HEK293 (cell line): ENCODE measurements around the gene TXN2.
A peak's percentile ranks its signal among the peaks of the same experiment; 100 is the strongest.
"Not testable (repeated sequence)": the region's sequence is repeated elsewhere in the genome, so short reads cannot be mapped to it uniquely, and the experiment has no call there.

Experiments used
- CTCF ChIA-PET: fragments of 350-600 bp; formaldehyde crosslinking; extraction: SDS; loops from one replicate; lab custom pipeline; 2021; ENCODE audit warnings: antibody characterized with exemption; lab: Yijun Ruan, JAX
- POLR2A ChIA-PET: fragments of 300-600 bp; formaldehyde crosslinking; extraction: SDS; loops from one replicate; lab custom pipeline; 2020; ENCODE audit warnings: antibody characterized with exemption, inconsistent platforms; lab: Yijun Ruan, JAX
- H3K27ac ChIP-seq: fragments of 200-500 bp; sonication (Bioruptor generic); 2 replicates; pipeline ENCODE4 v1.5.1; 2014; ENCODE audit warnings: low read depth, low read length, control low read depth, inconsistent platforms; ENCODE audit errors: extremely low read depth
- H3K36me3 ChIP-seq, 2 experiments: fragments of 200-500 bp in 1 of 2; sonication (Bioruptor generic) in 1 of 2; 1 replicate in 1 of 2; 2 replicates in 1 of 2; pipeline ENCODE4 v1.5.1; 2014 to 2017; ENCODE audit warnings: inconsistent platforms in 2 of 2, low read length in 2 of 2; ENCODE audit not compliant: control insufficient read depth in 2 of 2, insufficient read depth in 1 of 2
- H3K4me1 ChIP-seq: fragments of 200-500 bp; sonication (Bioruptor generic); 2 replicates; pipeline ENCODE4 v1.5.1; 2014; ENCODE audit warnings: mild to moderate bottlenecking, low read length, inconsistent platforms; ENCODE audit not compliant: control insufficient read depth, insufficient read depth
- H3K4me3 ChIP-seq: 2 replicates; pipeline ENCODE4 v1.5.1; 2011; ENCODE audit warnings: low read depth, mild to moderate bottlenecking, control low read depth, low read length, moderate library complexity
- H3K9me3 ChIP-seq: fragments of 200-500 bp; sonication (Bioruptor generic); 2 replicates; pipeline ENCODE4 v1.5.1; 2014; ENCODE audit warnings: low read depth, low read length, inconsistent platforms; ENCODE audit not compliant: control insufficient read depth, insufficient read depth
- GLI2 ChIP-seq: fragments of 450-650 bp; formaldehyde crosslinking; IDR thresholded peaks from 2 replicates; pipeline ENCODE4; 2017; ENCODE audit warnings: missing biosample characterization, missing genetic modification characterization, low read depth, borderline replicate concordance
- HOXC10 ChIP-seq: sonication (generic); formaldehyde crosslinking; IDR thresholded peaks from 2 replicates; pipeline ENCODE4 v1.8.1; 2023; ENCODE audit warnings: mild to moderate bottlenecking, missing genetic modification reagents
- MZF1 ChIP-seq: fragments of 450-650 bp; formaldehyde crosslinking; IDR thresholded peaks from 2 replicates; pipeline ENCODE4 v1.5.1; 2017; ENCODE audit warnings: missing biosample characterization, missing genetic modification characterization, borderline replicate concordance
- OSR2 ChIP-seq: fragments of 450-650 bp; formaldehyde crosslinking; IDR thresholded peaks from 2 replicates; pipeline ENCODE4 v1.5.1; 2016; ENCODE audit warnings: missing biosample characterization, missing genetic modification characterization
- ZFP37 ChIP-seq: fragments of 450-650 bp; formaldehyde crosslinking; IDR thresholded peaks from 2 replicates; pipeline ENCODE4 v1.5.1; 2016; ENCODE audit warnings: missing biosample characterization, missing genetic modification characterization
- ZNF112 ChIP-seq: fragments of 450-650 bp; formaldehyde crosslinking; IDR thresholded peaks from 2 replicates; pipeline ENCODE4 v1.5.0; 2017; ENCODE audit warnings: missing biosample characterization, missing genetic modification characterization
- ZNF114 ChIP-seq: fragments of 450-650 bp; formaldehyde crosslinking; IDR thresholded peaks from 2 replicates; pipeline ENCODE4 v1.5.0; 2017; ENCODE audit warnings: missing biosample characterization, missing genetic modification characterization
- ZNF16 ChIP-seq: fragments of 450-650 bp; formaldehyde crosslinking; IDR thresholded peaks from 2 replicates; pipeline ENCODE4 v1.5.1; 2016; ENCODE audit warnings: low read depth, missing biosample characterization, missing genetic modification characterization
- ZNF184 ChIP-seq: fragments of 450-650 bp; IDR thresholded peaks from 2 replicates; pipeline ENCODE4 v1.5.1; 2018; ENCODE audit warnings: missing biosample characterization, mild to moderate bottlenecking, missing genetic modification characterization
- ZNF223 ChIP-seq: fragments of 450-650 bp; formaldehyde crosslinking; IDR thresholded peaks from 2 replicates; pipeline ENCODE4 v1.5.1; 2016; ENCODE audit warnings: missing biosample characterization, missing genetic modification characterization
- ZNF23 ChIP-seq: fragments of 450-650 bp; formaldehyde crosslinking; IDR thresholded peaks from 2 replicates; pipeline ENCODE4 v1.5.1; 2016; ENCODE audit warnings: missing biosample characterization, missing genetic modification characterization, borderline replicate concordance
- ZNF324 ChIP-seq: fragments of 450-650 bp; formaldehyde crosslinking; IDR thresholded peaks from 2 replicates; pipeline ENCODE4 v1.5.1; 2016; ENCODE audit warnings: missing biosample characterization, missing genetic modification characterization
- ZNF394 ChIP-seq: fragments of 450-650 bp; formaldehyde crosslinking; IDR thresholded peaks from 2 replicates; pipeline ENCODE4 v1.5.1; 2016; ENCODE audit warnings: missing biosample characterization, missing genetic modification characterization, mild to moderate bottlenecking, moderate library complexity, borderline replicate concordance
- ZNF473 ChIP-seq: fragments of 450-650 bp; formaldehyde crosslinking; IDR thresholded peaks from 2 replicates; pipeline ENCODE4 v1.5.1; 2017; ENCODE audit warnings: missing biosample characterization, missing genetic modification characterization
- ZNF549 ChIP-seq: fragments of 450-650 bp; IDR thresholded peaks from 2 replicates; pipeline ENCODE4 v1.5.1; 2018; ENCODE audit warnings: missing biosample characterization, missing genetic modification characterization, mild to moderate bottlenecking, inconsistent platforms, moderate library complexity
- ZNF585B ChIP-seq: fragments of 450-650 bp; formaldehyde crosslinking; IDR thresholded peaks from 2 replicates; pipeline ENCODE4 v1.5.1; 2016; ENCODE audit warnings: missing biosample characterization, missing genetic modification characterization
- ZNF629 ChIP-seq: fragments of 450-650 bp; formaldehyde crosslinking; IDR thresholded peaks from 2 replicates; pipeline ENCODE4 v1.5.1; 2017; ENCODE audit warnings: missing biosample characterization, missing genetic modification characterization
- ZNF707 ChIP-seq: fragments of 450-650 bp; formaldehyde crosslinking; IDR thresholded peaks from 2 replicates; pipeline ENCODE4 v1.5.1; 2016; ENCODE audit warnings: missing biosample characterization, missing genetic modification characterization
- ZNF768 ChIP-seq: fragments of 450-650 bp; formaldehyde crosslinking; IDR thresholded peaks from 2 replicates; pipeline ENCODE4 v1.5.1; 2018; ENCODE audit warnings: missing biosample characterization, mild to moderate bottlenecking, missing genetic modification characterization
- ZNF777 ChIP-seq: fragments of 450-650 bp; formaldehyde crosslinking; IDR thresholded peaks from 2 replicates; pipeline ENCODE4 v1.5.1; 2017; ENCODE audit warnings: missing biosample characterization, missing genetic modification characterization, borderline replicate concordance
- ZNF791 ChIP-seq: fragments of 450-650 bp; formaldehyde crosslinking; IDR thresholded peaks from 2 replicates; pipeline ENCODE4 v1.5.1; 2016; ENCODE audit warnings: missing biosample characterization, missing genetic modification characterization
- ZNF837 ChIP-seq: fragments of 450-650 bp; formaldehyde crosslinking; IDR thresholded peaks from 2 replicates; pipeline ENCODE4 v1.5.1; 2016; ENCODE audit warnings: missing biosample characterization, missing genetic modification characterization
- TF ChIP-seq, protein P1 (sequence below): fragments of 450-650 bp; formaldehyde crosslinking; IDR thresholded peaks from 2 replicates; pipeline ENCODE4 v1.5.1; 2016; ENCODE audit warnings: missing biosample characterization, missing genetic modification characterization
- TF ChIP-seq, protein P2 (sequence below): fragments of 450-650 bp; formaldehyde crosslinking; IDR thresholded peaks from 2 replicates; pipeline ENCODE4 v1.5.1; 2016; ENCODE audit warnings: missing biosample characterization, missing genetic modification characterization

The TXN2 gene

DNA sequence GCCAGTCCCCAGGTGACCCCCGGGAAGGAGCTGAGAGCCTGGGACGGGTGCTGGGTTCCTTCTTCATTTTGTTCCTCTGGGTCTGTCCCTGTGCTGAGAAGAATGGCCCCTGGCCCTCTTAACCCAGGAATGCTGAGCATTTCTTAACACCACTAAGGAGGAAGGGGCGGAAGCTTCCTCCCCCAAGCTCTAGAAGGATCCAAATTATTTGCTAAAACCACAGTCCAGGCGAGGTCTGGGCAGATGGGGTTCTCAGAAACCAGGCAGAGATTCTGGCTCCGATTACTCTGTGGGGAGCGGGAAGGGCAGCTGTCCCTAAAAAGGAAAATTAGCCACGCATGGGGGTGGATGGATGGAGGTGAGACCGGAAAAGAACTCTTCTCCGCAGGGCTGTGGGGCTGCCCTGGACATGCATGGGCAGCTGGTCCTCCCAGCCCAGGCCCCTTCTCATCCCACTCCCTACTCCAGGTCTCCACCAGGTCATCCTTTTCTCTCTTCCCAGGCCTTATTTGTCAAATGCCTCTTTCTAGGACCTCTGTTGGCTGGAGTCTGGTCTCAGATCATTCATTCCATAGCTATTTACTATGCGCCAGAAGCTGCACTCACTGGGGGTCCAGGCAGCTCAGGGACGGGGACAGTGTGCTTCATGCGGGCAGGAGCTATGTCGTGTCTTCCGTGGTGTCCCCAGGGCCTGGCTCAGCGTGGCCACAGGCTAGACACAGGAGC, 48.7 kb downstream of the TXN2 start:
- POLR2A ChIA-PET, result interaction anchor here (0.7 to 1.5 kb wide), 6 partner anchors 19 to 61 kb away, joined by 3 to 5 read pairs (median 3); partner anchors contain the start of gene MYH9
- Histone ChIP-seq H3K27ac (peak overlapping the region; percentile 59), H3K36me3 (no peaks in the 10 kb centered on the region), H3K9me3 (no peaks in the 10 kb centered on the region), H3K4me3 (no peak overlapping the region), H3K4me1 (peaks cover 13% of the 10 kb centered on the region)
- TF ChIP-seq ZNF23 (tag by site-specific recombination) (no peak), ZNF585B (no peak), ZNF184 (tag by site-specific recombination) (peak; percentile 13; the same call in 1 of the 2 replicates), ZNF629 (tag by site-specific recombination) (no peak), HOXC10 (CRISPR knock-in tag) (no peak), ZNF324 (no peak), ZFP37 (tag by site-specific recombination) (no peak), ZNF473 (no peak), ZNF777 (no peak), ZNF223 (tag by site-specific recombination) (peak; percentile 64; the same call in 1 of the 2 replicates), MZF1 (no peak), ZNF16 (no peak), ZNF707 (tag by site-specific recombination) (no peak), ZNF394 (tag by site-specific recombination) (no peak)
- CTCF ChIA-PET, result interaction anchor here (0.6 to 1.5 kb wide), 7 partner anchors 10 to 132 kb away, joined by 3 to 5 read pairs (median 3); no protein-coding TSS in a partner anchor

DNA sequence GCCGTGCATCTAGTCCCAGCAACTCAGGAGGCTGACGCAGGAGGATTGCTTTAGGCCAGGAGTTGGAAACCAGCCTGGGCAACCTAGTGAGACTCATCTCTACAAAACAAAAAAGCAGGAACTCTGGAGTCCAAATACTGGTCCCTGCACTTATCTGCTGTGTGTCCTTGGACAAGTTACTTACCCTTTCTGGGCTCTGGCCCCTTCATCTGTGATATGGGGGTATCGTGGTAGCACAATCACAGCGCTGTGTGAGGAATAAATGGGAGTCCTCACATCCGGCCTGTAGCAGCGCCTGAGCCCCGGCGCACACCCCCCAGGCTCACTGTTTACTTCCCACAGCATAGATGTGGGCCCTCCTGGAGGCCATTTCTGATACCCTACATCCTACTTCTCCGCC, 49.5 kb downstream of the TXN2 start:
- ChIA-PET POLR2A (interaction anchor here (1.5 kb wide), 1 partner anchor 44 kb away, joined by 5 read pairs; the partner anchor contains the start of gene MYH9), CTCF (interaction anchor here (0.7 to 1.5 kb wide), 4 partner anchors 9 to 38 kb away, joined by 3 to 6 read pairs (median 4); no protein-coding TSS in a partner anchor)
- no peak overlapping the region for H3K4me3 ChIP-seq
- no peaks in the 10 kb centered on the region for H3K36me3 ChIP-seq
- H3K4me1 ChIP-seq, result peaks cover 13% of the 10 kb centered on the region
- TF ChIP-seq ZNF114 (tag by site-specific recombination) (no peak), ZNF768 (tag by site-specific recombination) (peak; percentile 78; the same call in 1 of the 2 replicates)
- H3K9me3 ChIP-seq, result no peaks in the 10 kb centered on the region
- H3K27ac ChIP-seq, result no peak overlapping the region

DNA sequence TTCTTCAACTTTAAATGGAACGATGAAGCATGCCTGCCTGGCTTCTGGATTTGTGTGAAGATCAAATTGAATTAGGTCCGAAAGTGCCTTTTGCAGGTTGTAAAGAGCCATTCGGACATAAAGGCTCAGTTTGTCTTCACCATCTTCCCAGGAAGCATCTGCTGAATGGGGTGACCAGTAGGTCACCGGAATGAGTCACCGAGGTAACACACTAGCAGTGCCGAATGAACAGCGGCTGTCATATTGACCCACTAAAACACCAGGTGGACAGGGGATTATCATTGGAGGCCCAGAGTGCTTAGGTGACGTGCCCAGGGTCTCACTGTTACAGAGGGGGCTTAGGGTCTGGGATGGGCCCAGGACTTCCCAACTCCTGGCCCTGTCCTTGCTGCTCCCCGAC, 50.6 kb downstream of the TXN2 start:
- no peak overlapping the region for H3K27ac ChIP-seq
- TF ChIP-seq GLI2, result no peak
- TF ChIP-seq ZNF112 (tag by site-specific recombination), result no peak
- TF ChIP-seq, protein P1, sequence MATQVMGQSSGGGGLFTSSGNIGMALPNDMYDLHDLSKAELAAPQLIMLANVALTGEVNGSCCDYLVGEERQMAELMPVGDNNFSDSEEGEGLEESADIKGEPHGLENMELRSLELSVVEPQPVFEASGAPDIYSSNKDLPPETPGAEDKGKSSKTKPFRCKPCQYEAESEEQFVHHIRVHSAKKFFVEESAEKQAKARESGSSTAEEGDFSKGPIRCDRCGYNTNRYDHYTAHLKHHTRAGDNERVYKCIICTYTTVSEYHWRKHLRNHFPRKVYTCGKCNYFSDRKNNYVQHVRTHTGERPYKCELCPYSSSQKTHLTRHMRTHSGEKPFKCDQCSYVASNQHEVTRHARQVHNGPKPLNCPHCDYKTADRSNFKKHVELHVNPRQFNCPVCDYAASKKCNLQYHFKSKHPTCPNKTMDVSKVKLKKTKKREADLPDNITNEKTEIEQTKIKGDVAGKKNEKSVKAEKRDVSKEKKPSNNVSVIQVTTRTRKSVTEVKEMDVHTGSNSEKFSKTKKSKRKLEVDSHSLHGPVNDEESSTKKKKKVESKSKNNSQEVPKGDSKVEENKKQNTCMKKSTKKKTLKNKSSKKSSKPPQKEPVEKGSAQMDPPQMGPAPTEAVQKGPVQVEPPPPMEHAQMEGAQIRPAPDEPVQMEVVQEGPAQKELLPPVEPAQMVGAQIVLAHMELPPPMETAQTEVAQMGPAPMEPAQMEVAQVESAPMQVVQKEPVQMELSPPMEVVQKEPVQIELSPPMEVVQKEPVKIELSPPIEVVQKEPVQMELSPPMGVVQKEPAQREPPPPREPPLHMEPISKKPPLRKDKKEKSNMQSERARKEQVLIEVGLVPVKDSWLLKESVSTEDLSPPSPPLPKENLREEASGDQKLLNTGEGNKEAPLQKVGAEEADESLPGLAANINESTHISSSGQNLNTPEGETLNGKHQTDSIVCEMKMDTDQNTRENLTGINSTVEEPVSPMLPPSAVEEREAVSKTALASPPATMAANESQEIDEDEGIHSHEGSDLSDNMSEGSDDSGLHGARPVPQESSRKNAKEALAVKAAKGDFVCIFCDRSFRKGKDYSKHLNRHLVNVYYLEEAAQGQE (tag by site-specific recombination), result no peak
- TF ChIP-seq ZNF791 (tag by site-specific recombination), result no peak
- no peak for TF ChIP-seq OSR2
- TF ChIP-seq ZNF837 (tag by site-specific recombination), result no peak
- TF ChIP-seq, protein P2, sequence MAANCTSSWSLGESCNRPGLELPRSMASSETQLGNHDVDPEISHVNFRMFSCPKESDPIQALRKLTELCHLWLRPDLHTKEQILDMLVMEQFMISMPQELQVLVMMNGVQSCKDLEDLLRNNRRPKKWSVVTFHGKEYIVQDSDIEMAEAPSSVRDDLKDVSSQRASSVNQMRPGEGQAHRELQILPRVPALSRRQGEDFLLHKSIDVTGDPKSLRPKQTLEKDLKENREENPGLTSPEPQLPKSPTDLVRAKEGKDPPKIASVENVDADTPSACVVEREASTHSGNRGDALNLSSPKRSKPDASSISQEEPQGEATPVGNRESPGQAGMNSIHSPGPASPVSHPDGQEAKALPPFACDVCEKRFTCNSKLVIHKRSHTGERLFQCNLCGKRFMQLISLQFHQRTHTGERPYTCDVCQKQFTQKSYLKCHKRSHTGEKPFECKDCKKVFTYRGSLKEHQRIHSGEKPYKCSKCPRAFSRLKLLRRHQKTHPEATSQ (tag by site-specific recombination), result no peak
- TF ChIP-seq ZNF549 (tag by site-specific recombination), result no peak
- ChIA-PET CTCF (interaction anchor here (0.6 to 1.1 kb wide), 2 partner anchors 10 to 791 kb away, joined by 5 to 6 read pairs; no protein-coding TSS in a partner anchor), POLR2A (no interaction called here)
- no peaks in the 10 kb centered on the region for H3K36me3 ChIP-seq
- H3K9me3 ChIP-seq, result no peaks in the 10 kb centered on the region
- no peak overlapping the region for H3K4me3 ChIP-seq
- peaks cover 16% of the 10 kb centered on the region for H3K4me1 ChIP-seq

DNA sequence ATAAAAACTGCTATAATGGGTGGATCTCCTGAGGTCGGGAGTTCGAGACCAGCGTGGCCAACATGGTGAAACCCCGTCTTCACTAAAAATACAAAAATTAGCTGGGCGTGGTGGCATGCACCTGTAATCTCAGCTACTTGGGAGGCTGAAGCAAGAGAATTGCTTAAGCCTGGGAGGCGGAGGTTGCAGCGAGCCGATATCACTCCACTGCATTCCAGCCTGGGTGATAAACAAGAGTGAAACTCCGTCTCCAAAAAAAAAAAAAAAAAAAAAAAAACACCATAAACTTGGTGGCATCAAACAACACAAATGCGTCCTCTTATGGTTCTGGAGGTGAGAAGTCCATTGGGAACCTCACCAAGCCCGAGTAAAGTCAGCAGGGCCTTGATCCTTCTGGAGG, 53.5 kb downstream of the TXN2 start:
- not testable (repeated sequence) for H3K9me3 ChIP-seq, H3K27ac ChIP-seq, H3K4me3 ChIP-seq, H3K36me3 ChIP-seq, H3K4me1 ChIP-seq
- CTCF ChIA-PET, result interaction anchor here (0.6 kb wide), 1 partner anchor 70 kb away, joined by 4 read pairs; no protein-coding TSS in a partner anchor
- POLR2A ChIA-PET, result interaction anchor here (0.6 to 1.1 kb wide), 3 partner anchors 18 to 48 kb away, joined by 3 to 4 read pairs (median 3); no protein-coding TSS in a partner anchor
